HCT116 (cell line): ENCODE results near the gene LTC4S. TPM values are rescaled to one million over a fixed set of nuclear protein-coding genes. Genes with fewer than 3 reads are reported as not detected.
A peak's percentile ranks its signal among the peaks of the same experiment; 100 is the strongest.

Experiments
- ATAC-seq: fragments of 200-7000 bp; cut with Tn5 transposase; 2 replicates; pipeline ENCODE4 v1.9.1; 2020; ENCODE audit warnings: mild to moderate bottlenecking, moderate library complexity
- BruUV-seq: library from RNA; stranded (reverse); fragments of 400-500 nt; replicated peaks from 2 replicates; lab custom pipeline; 2021; lab: Mats Ljungman, UMichigan
- CTCF ChIA-PET: fragments of 300-600 bp; sonication (Branson Sonifier 250); formaldehyde crosslinking; loops from one replicate; lab custom pipeline; 2021; ENCODE audit warnings: antibody characterized with exemption; lab: Charles Lee
- POLR2A ChIA-PET: fragments of 300-600, 350-600 bp; sonication (Branson Sonifier 250); formaldehyde crosslinking; loops from one replicate; lab custom pipeline; 2021; ENCODE audit warnings: antibody characterized with exemption; lab: Charles Lee
- RAD21 ChIA-PET, 2 experiments: fragments of 300-600 bp; sonication (Branson Sonifier 250); formaldehyde crosslinking; loops; one replicate each; lab custom pipeline; 2023; ENCODE audit warnings: low total read pairs in 2 of 2; ENCODE audit not compliant: uncharacterized antibody in 2 of 2, unreplicated experiment in 2 of 2, low non-redundant PET in 1 of 2; lab: Charles Lee
- DNase-seq: peaks from one replicate; pipeline ENCODE4 v3.0.0-alpha.2; 2010; ENCODE audit warnings: low read depth, low spot score
- H2AFZ ChIP-seq: fragments of 200-600 bp; shearing (Covaris generic), sonication (generic); 2 replicates; pipeline ENCODE4 v1.6.1; 2017; ENCODE audit warnings: low read depth, mixed run types, mixed read lengths, antibody characterized with exemption, low read length; ENCODE audit not compliant: poor library complexity, severe bottlenecking
- H3K27ac ChIP-seq: 2 replicates; pipeline ENCODE4 v1.5.1; 2012; ENCODE audit warnings: low read depth, low read length
- H3K27me3 ChIP-seq: fragments of 200-600 bp; sonication (generic); 2 replicates; pipeline ENCODE4 v1.6.1; 2016; ENCODE audit warnings: mixed run types, low read length, mixed read lengths; ENCODE audit not compliant: insufficient read depth
- H3K36me3 ChIP-seq, 2 experiments: fragments of 200-500 bp in 1 of 2; fragments of 200-600 bp in 1 of 2; sonication (Bioruptor generic) in 1 of 2; sonication (generic) in 1 of 2; 2 replicates each; pipeline versions ENCODE4 v1.5.1 to v1.6.1; 2014 to 2016; ENCODE audit warnings: low read length in 2 of 2, inconsistent platforms in 1 of 2, mixed read lengths in 1 of 2, mixed run types in 1 of 2; ENCODE audit not compliant: insufficient read depth in 2 of 2, control insufficient read depth in 1 of 2
- H3K4me1 ChIP-seq, 2 experiments: fragments of 200-600 bp in 1 of 2; sonication (generic) in 1 of 2; 2 replicates each; pipeline versions ENCODE4 v1.5.1 to v1.6.1; 2012 to 2017; ENCODE audit warnings: low read length in 2 of 2, inconsistent platforms in 1 of 2, mild to moderate bottlenecking in 1 of 2, mixed read lengths in 1 of 2, mixed run types in 1 of 2, moderate library complexity in 1 of 2; ENCODE audit not compliant: insufficient read depth in 2 of 2, control insufficient read depth in 1 of 2
- H3K4me2 ChIP-seq: fragments of 200-600 bp; sonication (generic); 2 replicates; pipeline ENCODE4 v1.6.1; 2017; ENCODE audit warnings: mixed run types, low read length, mixed read lengths
- H3K4me3 ChIP-seq, 2 experiments: fragments of 200-600 bp in 1 of 2; sonication (generic) in 1 of 2; replicated peaks in 1 of 2; 2 replicates each; pipeline ENCODE4 v1.5.1; 2011 to 2016; ENCODE audit warnings: low read length in 2 of 2, control low read depth in 1 of 2, low read depth in 1 of 2, mild to moderate bottlenecking in 1 of 2, mixed read lengths in 1 of 2, mixed run types in 1 of 2
- H3K79me2 ChIP-seq: fragments of 200-600 bp; sonication (generic); 2 replicates; pipeline ENCODE4 v1.6.1; 2017; ENCODE audit warnings: mild to moderate bottlenecking, mixed run types, low read length, moderate library complexity, mixed read lengths; ENCODE audit not compliant: insufficient read depth
- H3K9ac ChIP-seq: fragments of 200-600 bp; sonication (generic); 2 replicates; pipeline ENCODE4 v1.6.1; 2016; ENCODE audit warnings: low read length, mixed read lengths
- H3K9me2 ChIP-seq: fragments of 200-600 bp; sonication (generic), shearing (Covaris generic); 2 replicates; pipeline ENCODE4 v1.6.1; 2017; ENCODE audit warnings: mixed run types, mild to moderate bottlenecking, moderate library complexity; ENCODE audit not compliant: insufficient read depth
- H3K9me3 ChIP-seq, 2 experiments: fragments of 200-500 bp in 1 of 2; fragments of 200-600 bp in 1 of 2; sonication (Bioruptor generic) in 1 of 2; sonication (generic) in 1 of 2; 2 replicates each; pipeline ENCODE4 v1.6.1; 2014 to 2017; ENCODE audit warnings: low read length in 2 of 2, mixed read lengths in 2 of 2, inconsistent platforms in 1 of 2, low read depth in 1 of 2, mild to moderate bottlenecking in 1 of 2, mixed run types in 1 of 2, moderate library complexity in 1 of 2; ENCODE audit not compliant: control insufficient read depth in 1 of 2, insufficient read depth in 1 of 2
- H4K20me1 ChIP-seq: fragments of 200-600 bp; sonication (generic), shearing (Covaris generic); 2 replicates; pipeline ENCODE4 v1.6.1; 2017; ENCODE audit warnings: mixed run types, mild to moderate bottlenecking, moderate library complexity; ENCODE audit not compliant: insufficient read depth
- ATF3 ChIP-seq: IDR thresholded peaks from 2 replicates; pipeline ENCODE4 v1.6.1; 2012
- CEBPB ChIP-seq: IDR thresholded peaks from 2 replicates; pipeline ENCODE4 v1.6.1; 2012; ENCODE audit warnings: low read depth
- CTCF ChIP-seq, 3 experiments: fragments of 200-600 bp in 1 of 3; sonication (generic) in 1 of 3; IDR thresholded peaks in 2 of 3; conservative IDR thresholded peaks in 1 of 3; 2 replicates each; pipeline ENCODE4 v1.5.1; 2012 to 2017; ENCODE audit warnings: low read depth in 2 of 3, low read length in 2 of 3, antibody characterized with exemption in 1 of 3, borderline replicate concordance in 1 of 3, control low read depth in 1 of 3, mild to moderate bottlenecking in 1 of 3, mixed read lengths in 1 of 3, mixed run types in 1 of 3, moderate library complexity in 1 of 3; ENCODE audit not compliant: insufficient read depth in 1 of 3
- EGR1 ChIP-seq: IDR thresholded peaks from 2 replicates; pipeline ENCODE4 v1.6.1; 2012; ENCODE audit warnings: low read depth
- ELF1 ChIP-seq: IDR thresholded peaks from 2 replicates; pipeline ENCODE4 v1.6.1; 2012; ENCODE audit warnings: low read depth, borderline replicate concordance
- EZH2phosphoT487 ChIP-seq: fragments of 200-600 bp; IDR thresholded peaks from 2 replicates; pipeline ENCODE4 v1.6.1; 2018; ENCODE audit warnings: antibody characterized with exemption, borderline replicate concordance
- POLR2AphosphoS5 ChIP-seq: IDR thresholded peaks from 2 replicates; pipeline ENCODE4 v1.6.1; 2011; ENCODE audit warnings: mild to moderate bottlenecking, low read depth, low read length, moderate library complexity
- RAD21 ChIP-seq: IDR thresholded peaks from 2 replicates; pipeline ENCODE4 v1.6.1; 2012; ENCODE audit warnings: low read depth, mild to moderate bottlenecking
- SP1 ChIP-seq: IDR thresholded peaks from 2 replicates; pipeline ENCODE4 v1.6.1; 2012; ENCODE audit warnings: low read depth
- SRF ChIP-seq: IDR thresholded peaks from 2 replicates; pipeline ENCODE4 v1.6.1; 2012; ENCODE audit warnings: low read depth
- TCF7L2 ChIP-seq: IDR thresholded peaks from 2 replicates; pipeline ENCODE4 v1.7.0; 2011; ENCODE audit warnings: borderline replicate concordance, inconsistent platforms; ENCODE audit not compliant: insufficient read depth, insufficient read length; ENCODE audit errors: extremely low read depth
- YY1 ChIP-seq: IDR thresholded peaks from 2 replicates; pipeline ENCODE4 v1.6.1; 2011; ENCODE audit warnings: low read length, low read depth, moderate library complexity, mild to moderate bottlenecking; ENCODE audit not compliant: insufficient replicate concordance; ENCODE audit errors: extremely low read depth
- ZBTB33 ChIP-seq: IDR thresholded peaks from 2 replicates; pipeline ENCODE4 v1.6.1; 2011; ENCODE audit warnings: mild to moderate bottlenecking, low read length, moderate library complexity; ENCODE audit not compliant: insufficient replicate concordance; ENCODE audit errors: extremely low read depth
- ZFX ChIP-seq: fragments of 450-650 bp; IDR thresholded peaks from 2 replicates; pipeline ENCODE4 v1.6.1; 2017
- ZNF274 ChIP-seq: fragments of 200-500 bp; sonication (Bioruptor generic); IDR thresholded peaks from 2 replicates; pipeline ENCODE4 v1.6.1; 2014; ENCODE audit warnings: mild to moderate bottlenecking, low read depth, low read length, inconsistent platforms
- intact Hi-C: fragments of 100-400 bp; cut with micrococcal nuclease; formaldehyde crosslinking; loops from 2 replicates; pipeline ENCODE4 v1.10.0; 2022
- total RNA-seq: library from RNA; stranded (reverse); gene quantifications from one replicate; pipeline ENCODE4 v1.2.1, GENCODE V29; 2021; ENCODE audit not compliant: unreplicated experiment

The LTC4S gene
- total RNA-seq, 1 experiment from 2014 or later, result 5.0 TPM

- peaks cover 5 to 20% of the 10 kb centered on the region in 2 experiments; a peak in 1 of 4 replicates for H3K36me3 ChIP-seq
- ChIA-PET CTCF (no interaction called here), POLR2A (interaction anchor here (2.9 kb wide), 1 partner anchor 8 kb away, joined by 8 read pairs; the partner anchor contains the start of gene MGAT4B), RAD21 (no interaction called here)
- no peak for TF ChIP-seq EGR1
- no peak for TF ChIP-seq ATF3
- TF ChIP-seq SRF, result no peak
- no peak for TF ChIP-seq RAD21
- TF ChIP-seq POLR2AphosphoS5, result no peak
- no peak for TF ChIP-seq SP1
- TF ChIP-seq YY1, result no peak
- no peak for TF ChIP-seq TCF7L2
- no peak for TF ChIP-seq ZFX
- no peak for TF ChIP-seq CTCF (IDR thresholded peaks at IDR 0.05 in 2 of 3, conservative IDR thresholded peaks at IDR 0.05 in 1 of 3; ENCODE audit: borderline replicate concordance in 1 of 3, insufficient read depth in 1 of 3, low read depth in 2 of 3, low read length in 2 of 3)
- no peak for TF ChIP-seq CEBPB
- TF ChIP-seq ELF1, result no peak
- TF ChIP-seq ZNF274, result no peak
- no peak for TF ChIP-seq EZH2phosphoT487
- no peak for TF ChIP-seq ZBTB33
- H3K27me3 ChIP-seq, result no peaks in the 10 kb centered on the region
- peaks cover 26 to 46% of the 10 kb centered on the region in 2 experiments for H3K4me1 ChIP-seq
- intact Hi-C loops, result no loop called here
- H3K4me3 ChIP-seq, result no peak overlapping the region
- BruUV-seq, result TSS peak; percentile 12
- H3K9me2 ChIP-seq, result no peaks in the 10 kb centered on the region
- no peak overlapping the region for H2AFZ ChIP-seq
- no peaks in the 10 kb centered on the region for H3K9me3 ChIP-seq
- ATAC-seq (no peak), DNase-seq (no peak)
- no peak overlapping the region for H3K27ac ChIP-seq
- H3K79me2 ChIP-seq, result peaks cover 31% of the 10 kb centered on the region; the same call in 1 of the 2 replicates
- H3K9ac ChIP-seq, result no peak overlapping the region
- H4K20me1 ChIP-seq, result no peaks in the 10 kb centered on the region
- H3K4me2 ChIP-seq, result no peak overlapping the region
Observed at GRCh38 chr5:179798771-179799643, 5.2 kb downstream of the LTC4S start.
